Hematopoietic multipotent progenitor cell treated with erythropoietin and hydrocortisone succinate and interleukin-3 and kit ligand, for 8 days (in vitro differentiated cells): ENCODE measurements around the gene ICOS.

Source experiments
- DNase-seq: peaks from one replicate; pipeline ENCODE4 v3.0.0-alpha.2; 2015

Gene ICOS, protein sequence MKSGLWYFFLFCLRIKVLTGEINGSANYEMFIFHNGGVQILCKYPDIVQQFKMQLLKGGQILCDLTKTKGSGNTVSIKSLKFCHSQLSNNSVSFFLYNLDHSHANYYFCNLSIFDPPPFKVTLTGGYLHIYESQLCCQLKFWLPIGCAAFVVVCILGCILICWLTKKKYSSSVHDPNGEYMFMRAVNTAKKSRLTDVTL

DNA sequence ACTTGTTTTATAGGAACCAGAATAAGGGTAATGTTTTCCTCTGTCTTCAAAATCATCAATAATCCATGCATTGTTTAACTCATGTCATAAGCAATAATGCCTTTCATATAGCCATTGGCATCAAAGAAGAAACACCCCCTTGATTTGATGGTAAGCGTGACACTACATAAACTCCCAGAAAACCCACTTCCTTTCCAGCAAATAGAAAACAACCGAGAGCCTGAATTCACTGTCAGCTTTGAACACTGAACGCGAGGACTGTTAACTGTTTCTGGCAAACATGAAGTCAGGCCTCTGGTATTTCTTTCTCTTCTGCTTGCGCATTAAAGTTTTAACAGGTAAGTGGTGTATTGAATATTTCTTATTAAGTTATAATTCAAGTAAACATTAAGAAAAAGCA lies at the start of gene ICOS:
Gene ICOS, plus strand, starts transcription at position 229 of the 400 bp plus-strand sequence. Its CDS starts 52 bp downstream, at position 281.
- DNase-seq, result no peak

DNA sequence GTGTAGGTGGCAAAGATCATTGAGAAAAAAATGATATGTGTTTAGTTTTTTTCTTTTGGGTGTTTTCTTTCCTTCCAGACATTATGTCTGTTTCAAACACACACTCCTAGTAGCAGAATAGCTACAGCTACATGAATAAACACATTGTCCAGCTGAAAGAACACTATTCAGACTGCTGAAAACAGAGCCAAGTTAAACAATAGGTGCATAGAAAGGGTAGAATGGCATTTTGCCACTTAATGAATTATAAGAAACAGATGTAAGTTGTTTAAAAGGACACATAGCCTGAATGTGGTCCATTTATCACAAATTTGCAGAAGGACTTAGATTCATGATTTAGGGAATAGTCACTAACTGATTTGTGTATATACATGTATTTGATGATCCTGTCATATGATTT lies 48.9 kb upstream of the ICOS start:
- no peak for DNase-seq

DNA sequence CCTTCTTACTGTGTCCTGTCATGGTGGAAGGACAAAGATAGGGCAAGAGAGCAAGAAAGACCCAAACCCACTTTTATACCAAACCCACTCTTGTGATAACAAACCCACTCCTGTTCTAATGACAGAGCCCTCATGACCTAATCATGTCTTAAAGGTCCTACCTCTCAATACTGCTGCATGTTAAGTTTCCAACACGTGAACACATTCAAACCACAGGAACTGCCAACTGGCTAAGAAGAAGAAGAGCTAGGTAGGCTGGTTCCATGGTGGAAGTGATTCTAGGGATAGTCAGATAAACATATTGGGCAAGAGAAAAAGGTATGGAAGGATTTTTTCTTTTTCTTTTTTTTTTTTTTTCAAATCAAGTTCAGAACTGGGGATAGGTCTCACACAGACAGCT lies 47.0 kb upstream of the ICOS start:
- no peak for DNase-seq

DNA sequence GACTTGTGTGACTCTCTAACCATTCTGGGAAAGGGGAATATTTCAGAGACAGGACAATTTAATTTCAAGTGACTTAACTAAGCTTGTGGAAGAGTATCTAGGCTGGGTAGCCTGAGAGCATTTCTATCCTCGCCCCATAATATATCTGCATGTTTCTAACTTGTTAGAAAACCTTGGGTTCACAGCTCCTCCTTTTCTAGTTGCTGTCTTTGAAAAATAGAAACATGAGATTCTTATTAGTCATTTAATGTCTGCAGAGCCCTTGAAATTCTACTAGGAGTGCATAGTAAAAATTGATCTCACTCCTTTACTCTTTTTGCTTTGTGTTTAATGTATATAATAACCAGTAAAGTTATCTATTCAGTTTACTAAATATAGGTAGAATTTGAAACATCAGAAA lies 46.6 kb upstream of the ICOS start:
- DNase-seq, result no peak

DNA sequence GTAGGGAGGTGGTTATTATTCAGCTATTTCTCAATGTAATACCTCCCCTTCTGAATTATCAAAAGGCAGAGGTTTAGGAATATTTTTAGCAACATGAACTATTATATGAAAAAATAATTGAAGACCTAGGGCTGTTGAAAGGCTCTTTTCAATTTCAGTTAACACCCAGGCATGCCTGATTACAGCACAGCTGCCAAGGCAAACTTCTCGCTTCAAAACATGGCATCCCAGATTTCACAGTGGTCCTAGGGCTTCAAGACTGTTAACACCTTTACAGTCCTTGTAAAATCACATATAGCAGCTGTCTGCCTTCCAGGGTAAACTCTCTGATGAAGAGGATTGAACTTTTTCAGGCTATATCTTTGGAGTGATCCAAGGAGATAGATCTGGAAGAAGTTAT lies 45.8 kb upstream of the ICOS start:
- DNase-seq, result no peak

DNA sequence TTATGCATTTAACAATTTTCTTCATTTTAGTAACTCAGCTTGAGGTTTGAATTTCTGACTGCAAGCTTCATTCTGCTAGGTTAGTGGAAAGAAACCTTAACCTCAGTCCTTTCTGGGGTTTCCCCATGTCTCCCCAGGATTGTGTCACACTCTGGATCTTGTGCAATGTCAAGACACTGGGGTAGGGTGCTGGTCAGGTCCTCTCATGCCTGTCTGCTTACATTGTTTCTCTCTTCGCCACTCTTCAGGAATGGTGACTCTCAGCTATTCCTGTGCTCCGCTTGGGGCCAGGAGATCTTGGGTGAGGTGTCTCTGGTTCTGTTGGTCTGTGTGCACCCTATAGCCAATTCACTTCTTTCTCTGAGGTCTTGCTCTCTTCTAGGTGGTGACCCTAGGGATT lies 45.1 kb upstream of the ICOS start:
- DNase-seq, result no peak

DNA sequence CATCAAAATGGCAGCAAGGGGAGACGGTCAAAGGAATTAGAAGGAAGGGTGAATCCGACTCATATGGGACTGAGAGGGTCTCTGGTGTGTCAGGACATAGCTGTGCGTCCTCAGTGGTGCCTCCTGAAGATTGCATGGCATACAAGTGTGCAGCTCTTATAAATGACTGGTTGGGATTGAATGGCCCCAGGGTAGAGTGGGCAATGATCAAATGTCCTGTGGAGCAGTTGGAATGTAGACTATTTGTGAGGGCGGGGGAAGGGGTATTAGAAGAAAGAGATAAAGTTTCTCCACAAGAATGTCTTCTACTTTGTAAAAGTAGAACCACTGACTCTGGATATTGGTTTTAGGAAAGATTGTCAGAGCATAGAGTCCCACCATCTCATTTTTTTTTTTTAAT lies 44.4 kb upstream of the ICOS start:
- DNase-seq, result no peak

DNA sequence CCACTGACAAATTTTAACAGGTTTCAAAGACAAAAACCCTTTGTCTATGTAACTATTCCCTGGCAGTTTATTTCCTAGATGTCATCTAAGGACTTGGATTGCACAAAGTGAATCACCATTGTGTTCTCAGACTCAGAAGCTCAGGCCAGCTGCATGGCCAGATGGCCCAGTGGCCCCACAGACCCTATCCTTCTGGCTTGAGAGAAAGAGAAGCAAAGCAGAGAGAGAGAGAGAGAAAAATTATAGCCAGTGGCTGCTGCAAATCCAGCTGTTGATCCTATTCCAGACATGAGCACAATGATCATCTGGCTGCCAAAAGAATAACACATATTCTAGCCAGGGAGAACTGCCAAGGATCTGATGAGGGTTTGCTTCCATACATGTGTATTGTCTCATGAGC lies 43.2 kb upstream of the ICOS start:
- no peak for DNase-seq

DNA sequence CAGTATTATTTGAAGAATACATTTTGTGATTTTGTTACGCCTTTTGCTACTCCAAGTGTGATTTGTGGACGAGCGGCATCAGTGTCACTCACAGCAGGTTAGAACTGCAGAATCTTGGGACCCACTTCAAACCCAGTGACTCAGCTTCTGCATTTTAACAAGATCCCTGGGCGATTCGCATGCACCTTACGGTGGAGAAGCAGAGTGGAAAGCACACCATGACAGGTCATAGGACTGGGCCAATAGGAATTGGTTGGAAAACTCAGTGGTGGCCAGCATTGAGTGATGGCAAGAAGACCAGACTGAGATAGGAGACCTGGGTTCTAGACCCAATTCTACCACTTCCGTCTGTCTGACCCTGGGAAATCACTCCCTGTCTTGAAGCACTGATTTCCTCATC lies 42.7 kb upstream of the ICOS start:
- no peak for DNase-seq

DNA sequence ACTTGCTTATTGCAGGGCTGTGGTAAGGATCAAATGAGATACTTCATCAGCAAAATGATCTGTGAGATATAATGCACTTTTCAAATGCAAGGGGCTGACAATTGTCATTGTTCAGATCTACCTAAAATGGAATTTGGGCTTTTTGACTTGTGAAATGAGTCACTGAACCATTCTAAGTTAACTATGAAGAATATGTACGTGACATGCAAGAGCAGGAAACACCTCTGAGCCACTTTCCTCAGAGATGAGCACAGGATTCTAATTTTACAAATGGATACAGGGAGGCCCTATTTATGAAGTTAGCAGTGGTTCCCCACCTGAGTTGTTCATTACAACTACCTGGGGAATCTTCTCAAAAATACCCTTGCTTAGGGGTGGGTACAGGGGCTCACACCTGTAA lies 42.3 kb upstream of the ICOS start:
- no peak for DNase-seq

DNA sequence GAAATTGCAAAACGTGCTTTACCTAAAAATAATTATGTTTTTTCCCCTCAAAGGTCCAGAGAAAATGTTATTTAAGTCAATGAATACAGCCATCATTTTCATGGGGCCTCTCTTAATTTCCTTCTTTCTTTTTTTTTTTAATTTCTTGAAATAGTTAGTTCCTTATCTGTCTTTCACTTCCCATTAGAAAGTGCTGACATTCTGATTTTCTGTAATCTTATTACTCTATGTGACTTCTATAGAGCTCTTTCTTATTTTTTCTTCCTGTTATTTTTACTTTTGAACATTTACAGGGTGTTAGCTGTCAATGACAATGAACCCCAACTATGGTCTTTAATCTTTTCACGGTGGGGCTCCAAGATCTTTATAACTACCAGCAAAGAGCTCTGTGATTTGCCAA lies 39.0 kb upstream of the ICOS start:
- DNase-seq, result no peak

DNA sequence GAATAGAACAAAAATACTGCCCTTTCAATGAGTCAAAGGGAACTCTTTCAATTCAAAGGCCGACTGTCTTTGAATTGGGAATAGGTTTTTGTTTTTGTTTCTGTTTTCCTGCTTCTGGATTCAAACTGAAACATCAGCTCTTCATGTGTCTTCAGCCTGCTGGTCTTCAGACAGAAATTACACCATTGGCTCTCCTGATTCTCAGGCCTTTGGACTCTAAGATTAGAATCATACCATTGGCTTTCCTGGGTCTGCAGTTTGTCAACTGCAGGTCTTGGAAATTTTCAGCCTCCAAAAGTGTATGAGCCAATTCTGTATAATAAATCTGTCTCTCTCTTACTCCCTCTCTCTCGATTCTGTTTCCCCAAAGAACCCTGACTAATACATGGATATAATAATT lies 37.9 kb upstream of the ICOS start:
- DNase-seq, result no peak

DNA sequence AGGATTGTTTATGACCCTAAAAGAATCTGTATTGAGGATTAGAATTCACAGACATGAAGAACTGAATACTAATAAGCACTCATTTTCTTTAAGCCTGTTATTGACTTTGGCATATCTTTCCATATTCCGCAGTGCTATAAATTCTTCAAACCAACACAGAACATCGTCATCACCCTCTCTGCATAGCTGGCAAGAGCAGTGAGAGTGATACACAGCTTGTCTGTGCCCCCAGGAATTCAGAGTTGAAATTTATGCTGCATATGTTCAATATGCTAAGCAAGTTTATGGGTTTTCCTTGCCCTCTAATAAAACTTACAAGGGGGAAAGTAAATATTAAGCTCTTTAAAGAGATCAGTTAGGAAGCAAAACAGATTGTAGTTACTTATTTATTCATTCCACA lies 36.3 kb upstream of the ICOS start:
- no peak for DNase-seq

DNA sequence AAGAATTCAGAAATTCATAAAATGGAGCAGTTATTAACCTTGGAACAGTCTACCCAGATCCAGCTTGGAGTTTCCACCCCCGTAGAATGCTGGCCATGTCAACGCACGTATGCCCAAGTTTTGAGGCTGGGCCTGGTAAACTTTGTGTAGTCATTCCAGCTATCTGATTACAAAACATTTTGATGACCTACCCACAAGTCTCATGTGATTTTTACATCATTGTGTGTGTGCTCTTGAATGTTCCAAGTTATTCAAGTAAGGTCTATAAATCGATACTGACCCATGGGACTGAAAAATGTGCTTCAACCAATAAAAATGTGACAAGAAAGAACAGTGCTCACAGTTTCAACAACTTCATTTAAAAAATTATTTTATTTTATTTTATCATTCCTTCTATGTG lies 32.5 kb upstream of the ICOS start:
- DNase-seq, result no peak

DNA sequence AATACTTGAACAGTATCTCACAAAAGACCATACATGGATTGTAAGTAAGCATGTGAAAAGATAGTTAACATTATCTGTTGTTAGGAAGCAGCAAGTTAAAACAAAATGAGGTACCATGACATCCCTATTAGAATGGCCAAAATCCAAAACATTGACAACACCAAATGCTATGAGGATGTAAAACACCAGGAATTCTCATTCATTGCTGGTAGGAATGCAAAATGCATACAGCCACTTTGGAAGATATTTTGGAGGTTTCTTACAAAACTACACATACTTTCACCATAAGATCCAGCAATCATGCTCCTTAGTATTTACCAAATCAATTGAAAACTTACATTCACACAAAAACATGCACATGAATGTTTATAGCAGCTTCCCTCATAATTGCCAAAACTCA lies 30.9 kb upstream of the ICOS start:
- no peak for DNase-seq

DNA sequence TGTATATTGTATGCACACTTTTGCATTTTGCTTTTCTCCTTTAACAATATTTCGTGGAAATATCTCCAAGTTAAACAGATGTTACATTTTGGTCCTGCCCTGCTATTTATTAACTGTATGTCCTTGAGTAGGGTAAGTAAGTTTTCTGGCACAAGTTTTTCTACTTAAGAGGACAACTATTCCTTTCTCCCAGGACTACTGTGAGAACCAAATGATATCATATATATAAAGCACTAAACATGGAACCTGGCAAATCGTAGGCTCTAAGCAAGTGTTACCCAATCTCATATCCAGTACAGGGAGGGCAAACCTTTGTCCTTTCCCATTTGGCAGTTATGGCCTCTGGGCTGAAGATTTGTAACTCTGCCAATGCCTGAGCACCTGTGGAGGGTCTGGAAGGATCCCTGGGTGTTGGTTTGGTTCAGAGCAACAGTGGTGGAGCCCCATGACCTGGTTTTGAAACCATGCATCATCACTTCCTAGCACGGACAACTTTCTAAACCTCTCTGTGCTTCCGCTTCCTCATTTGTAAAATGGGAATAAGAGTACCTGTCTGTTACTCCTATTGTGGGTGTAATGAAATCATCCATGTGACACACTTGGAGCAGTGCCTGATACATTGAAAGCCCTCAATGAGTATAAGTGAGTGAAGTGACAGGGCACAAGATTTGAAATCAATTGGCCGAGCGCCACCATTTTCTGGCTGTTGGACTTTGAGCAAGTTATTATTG lies 28.3 kb upstream of the ICOS start:
- no peak for DNase-seq

DNA sequence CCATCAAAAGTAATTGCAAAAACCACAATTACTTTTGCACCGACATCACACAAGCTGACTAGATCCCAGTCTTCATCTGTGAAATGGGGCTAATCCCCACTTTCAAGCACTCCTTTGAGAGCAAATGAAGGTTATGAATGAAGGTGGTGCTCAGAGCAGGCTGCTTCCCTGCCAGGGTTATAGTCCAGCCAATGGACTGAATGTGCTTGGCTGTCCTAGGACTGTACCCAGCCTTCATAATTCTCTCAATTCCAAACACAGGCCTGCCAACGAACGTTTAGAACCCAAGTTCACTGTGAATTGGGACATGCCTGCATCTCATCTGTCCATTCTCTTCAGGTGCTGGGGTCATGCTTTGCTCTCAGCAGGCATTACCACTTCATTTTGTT lies 27.8 kb upstream of the ICOS start:
- no peak for DNase-seq

DNA sequence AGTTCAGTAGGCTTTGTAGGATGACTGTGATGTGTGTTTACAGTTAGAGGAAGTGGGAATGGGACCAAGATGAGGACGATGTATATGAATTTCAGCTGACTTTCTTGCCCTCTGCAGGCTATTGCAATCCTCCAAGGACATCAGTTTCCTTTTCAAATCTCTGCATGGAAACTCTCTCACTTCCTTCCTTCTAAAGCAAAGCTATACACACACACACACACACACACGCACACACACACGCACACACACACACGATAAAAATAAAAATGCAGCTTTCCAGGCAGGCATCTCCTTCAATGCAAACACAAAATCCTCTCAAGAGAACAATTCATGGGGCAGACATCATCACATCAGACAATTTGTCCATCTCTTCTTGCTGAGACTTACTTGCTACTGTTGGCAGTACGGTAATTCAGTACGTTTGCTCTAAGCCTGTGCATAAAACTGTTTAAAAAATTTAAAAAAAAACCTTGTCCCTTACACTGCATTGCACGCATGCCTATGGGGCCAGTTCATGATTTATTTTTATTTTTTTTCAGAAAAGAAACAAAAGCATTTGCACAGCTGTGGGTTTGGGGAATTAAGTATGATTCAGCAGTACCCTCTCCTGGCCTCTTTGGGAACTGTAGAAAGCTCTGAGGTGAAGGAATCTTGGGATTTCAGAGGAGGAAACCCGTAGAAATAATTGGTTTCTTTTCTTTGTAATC lies 27.1 kb upstream of the ICOS start:
- peak; percentile 3 for DNase-seq

DNA sequence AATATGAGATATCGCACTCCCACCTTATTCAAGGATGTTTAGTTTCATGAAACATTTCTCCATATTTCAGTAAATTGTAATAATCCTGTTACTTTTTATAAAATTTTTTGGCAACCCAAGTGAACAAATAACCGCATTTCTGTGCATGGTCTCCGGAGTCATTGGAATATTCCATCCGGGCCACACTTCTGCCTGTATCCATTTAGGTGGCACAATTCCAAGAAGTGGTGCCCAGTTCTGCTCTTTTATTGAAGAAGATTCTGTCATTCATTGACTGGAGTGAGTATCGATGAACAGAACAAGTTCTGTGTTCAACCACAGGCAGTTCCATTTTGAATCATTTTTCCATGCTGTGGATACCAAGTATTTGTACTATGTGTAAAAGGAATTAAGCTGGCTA lies 26.6 kb upstream of the ICOS start:
- no peak for DNase-seq

DNA sequence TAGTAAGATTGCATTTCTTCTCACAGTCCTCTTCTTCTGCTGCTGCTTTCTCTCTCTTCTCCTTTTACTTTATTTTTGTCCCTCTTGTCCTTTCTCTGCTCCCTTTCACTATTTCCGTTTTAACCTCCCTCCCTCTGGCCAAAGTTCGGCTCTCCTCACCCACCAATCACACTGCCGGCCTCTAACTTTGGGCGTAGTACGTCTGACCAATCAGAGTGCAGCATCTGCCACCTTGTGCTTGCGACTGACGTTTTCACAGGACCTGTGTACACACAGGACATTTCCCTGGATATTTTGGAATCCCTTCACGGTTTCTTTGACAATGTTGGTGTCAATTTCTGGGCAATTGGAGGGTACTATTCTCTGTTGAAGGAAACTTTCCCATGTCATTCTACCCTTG lies 22.6 kb upstream of the ICOS start:
- no peak for DNase-seq

DNA sequence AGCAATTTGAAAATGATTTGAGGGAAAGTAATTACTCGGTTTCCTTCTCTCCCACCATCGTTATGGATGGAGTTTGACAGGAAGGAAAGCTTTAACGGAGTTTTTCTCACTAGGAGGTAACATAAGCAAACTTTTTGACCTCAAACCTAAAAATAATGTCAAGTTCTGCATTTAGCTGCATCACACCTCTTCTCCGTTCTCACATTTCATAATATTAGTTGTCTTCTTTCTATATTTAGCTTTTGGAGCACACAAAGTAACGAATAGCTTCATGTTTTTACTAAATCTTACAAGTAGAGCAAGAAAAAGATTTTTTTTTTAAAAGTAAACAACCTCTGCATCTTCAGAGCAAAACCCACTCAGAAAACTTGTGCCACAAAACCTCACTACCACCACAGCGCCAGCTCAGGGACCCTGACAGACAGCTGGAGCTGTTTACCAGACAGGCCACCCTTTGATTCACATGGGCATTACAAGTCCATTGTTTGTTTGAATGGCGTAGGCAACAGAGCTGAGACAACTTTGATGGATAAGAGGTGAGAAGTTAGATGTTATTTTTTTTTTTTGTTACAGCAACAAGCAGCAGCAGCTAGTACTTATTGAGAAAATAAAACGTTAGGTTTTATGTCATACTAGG lies 21.9 kb upstream of the ICOS start:
- no peak for DNase-seq

DNA sequence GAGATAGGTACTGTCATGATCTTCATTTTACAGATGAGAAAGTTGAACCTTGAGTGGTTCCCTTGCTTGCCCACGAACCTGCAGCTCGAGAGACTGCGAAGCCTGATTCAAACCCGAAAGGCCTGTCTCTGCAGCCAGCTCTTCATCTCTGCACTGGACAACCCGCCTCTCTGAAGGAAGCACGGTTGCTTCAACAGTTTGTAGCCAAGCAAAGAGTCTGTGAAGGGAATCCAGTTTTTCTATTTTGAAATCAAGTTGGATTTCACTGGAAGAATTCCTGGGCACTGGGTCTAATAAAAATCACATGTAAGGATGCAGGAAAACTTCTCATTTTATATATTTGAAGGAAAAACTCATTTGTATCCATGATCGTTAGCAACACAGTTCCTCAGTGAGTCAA lies 21.3 kb upstream of the ICOS start:
- DNase-seq, result no peak

DNA sequence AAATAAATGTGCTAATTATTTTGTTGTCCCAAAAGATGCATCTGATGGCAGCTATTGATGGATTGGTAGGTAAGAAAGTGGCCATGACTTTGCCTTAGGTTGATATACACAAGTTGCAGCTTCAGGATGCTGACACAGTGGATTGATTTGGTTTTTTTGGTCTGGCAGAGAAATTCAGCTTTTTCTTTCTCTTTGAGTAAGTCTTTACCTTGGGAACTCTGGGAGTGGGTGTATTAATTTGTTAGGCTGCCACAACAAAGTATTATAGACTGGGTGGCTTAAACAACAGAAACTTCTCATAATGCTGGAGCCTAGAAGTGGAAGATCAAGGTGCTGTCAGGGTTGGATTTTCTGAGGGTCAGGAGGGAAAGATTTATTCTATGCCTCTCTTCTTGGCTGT lies 19.8 kb upstream of the ICOS start:
- DNase-seq, result no peak

DNA sequence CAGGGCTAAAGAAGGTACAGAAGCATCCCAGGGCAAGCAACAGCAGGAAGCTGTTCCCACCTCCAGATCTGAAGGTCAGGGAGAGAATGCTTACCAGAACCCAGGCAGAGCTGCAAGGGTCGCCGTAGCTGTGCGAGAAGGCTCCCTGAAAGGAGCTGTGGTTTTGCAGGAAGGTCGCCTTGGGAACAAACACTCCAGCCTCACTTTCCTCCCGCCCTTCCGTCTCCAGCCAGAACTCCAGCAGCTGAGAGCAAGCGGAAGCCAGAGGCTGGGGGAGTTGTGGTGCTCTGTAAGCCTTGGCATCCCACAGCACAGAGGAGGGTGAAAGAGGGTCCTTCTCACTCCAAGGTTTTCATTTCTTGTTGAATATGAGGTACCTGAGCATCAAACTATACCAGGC lies 18.3 kb upstream of the ICOS start:
- DNase-seq, result no peak
